ENCODE measurements around the gene CDK4.

The CDK4 gene

DNA sequence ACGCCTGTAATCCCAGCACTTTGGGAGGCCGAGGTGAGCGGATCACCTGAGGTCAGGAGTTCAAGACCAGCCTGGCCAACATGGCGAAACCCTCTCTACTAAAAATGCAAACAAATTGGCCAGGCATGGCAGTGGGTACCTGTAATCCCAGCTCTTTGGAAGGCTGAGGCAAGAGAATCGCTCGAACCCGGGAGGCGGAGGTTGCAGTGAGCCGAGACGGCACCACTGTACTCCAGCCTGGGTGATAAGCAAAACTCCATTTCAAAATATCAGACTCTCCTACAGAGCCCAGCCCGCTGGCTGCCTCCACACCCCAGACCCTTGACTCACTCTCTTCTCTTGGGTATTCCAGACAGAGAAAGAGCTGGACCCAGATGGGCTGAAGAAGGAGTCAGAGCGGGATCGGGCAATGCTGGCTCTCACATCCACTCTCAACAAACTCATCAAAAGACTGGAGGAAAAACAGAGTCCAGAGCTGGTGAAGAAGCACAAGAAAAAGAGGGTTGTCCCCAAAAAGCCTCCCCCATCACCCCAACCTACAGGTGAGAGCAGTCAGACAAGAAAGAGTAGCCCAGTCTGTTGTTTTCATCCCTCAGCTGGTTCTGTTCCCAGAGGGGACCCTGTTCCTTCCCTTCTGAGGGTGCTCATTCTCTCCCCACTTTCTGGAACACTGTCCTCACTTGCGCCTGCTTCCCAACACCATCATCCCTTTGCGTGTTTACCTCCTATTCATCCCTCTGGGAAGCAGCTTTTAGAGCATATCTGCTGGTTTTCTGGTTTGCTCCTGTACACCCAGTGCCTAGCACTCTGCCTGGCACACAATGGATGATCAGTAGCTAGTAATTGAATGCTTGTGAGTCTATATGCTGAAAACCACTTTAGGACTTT lies 33.2 kb downstream of the CDK4 start:
- TF ChIP-seq YY1 (IDR thresholded peaks at IDR 0.05; ENCODE audit: low read depth), result no peak
- TF ChIP-seq ZBTB7A (IDR thresholded peaks at IDR 0.05; ENCODE audit: low read depth), result no peak
- TF ChIP-seq EP300 (IDR thresholded peaks at IDR 0.05; ENCODE audit: borderline replicate concordance), result no peak
- TF ChIP-seq TAF1 (IDR thresholded peaks at IDR 0.05; ENCODE audit: low read depth), result no peak
- TF ChIP-seq TEAD4 (IDR thresholded peaks at IDR 0.05), result no peak
- no peak for TF ChIP-seq FOXM1 (IDR thresholded peaks at IDR 0.05; ENCODE audit: borderline replicate concordance, low read depth)
- no peak for TF ChIP-seq CREB1 (IDR thresholded peaks at IDR 0.05; ENCODE audit: low read depth)
- TF ChIP-seq TCF12 (IDR thresholded peaks at IDR 0.05; ENCODE audit: low read depth), result no peak
- no peak for TF ChIP-seq CEBPB (IDR thresholded peaks at IDR 0.05)
- TF ChIP-seq, protein P1, sequence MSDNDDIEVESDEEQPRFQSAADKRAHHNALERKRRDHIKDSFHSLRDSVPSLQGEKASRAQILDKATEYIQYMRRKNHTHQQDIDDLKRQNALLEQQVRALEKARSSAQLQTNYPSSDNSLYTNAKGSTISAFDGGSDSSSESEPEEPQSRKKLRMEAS (IDR thresholded peaks at IDR 0.05), result no peak
- TF ChIP-seq NFIC (IDR thresholded peaks at IDR 0.05), result no peak
- TF ChIP-seq EGR1 (IDR thresholded peaks at IDR 0.05), result no peak

DNA sequence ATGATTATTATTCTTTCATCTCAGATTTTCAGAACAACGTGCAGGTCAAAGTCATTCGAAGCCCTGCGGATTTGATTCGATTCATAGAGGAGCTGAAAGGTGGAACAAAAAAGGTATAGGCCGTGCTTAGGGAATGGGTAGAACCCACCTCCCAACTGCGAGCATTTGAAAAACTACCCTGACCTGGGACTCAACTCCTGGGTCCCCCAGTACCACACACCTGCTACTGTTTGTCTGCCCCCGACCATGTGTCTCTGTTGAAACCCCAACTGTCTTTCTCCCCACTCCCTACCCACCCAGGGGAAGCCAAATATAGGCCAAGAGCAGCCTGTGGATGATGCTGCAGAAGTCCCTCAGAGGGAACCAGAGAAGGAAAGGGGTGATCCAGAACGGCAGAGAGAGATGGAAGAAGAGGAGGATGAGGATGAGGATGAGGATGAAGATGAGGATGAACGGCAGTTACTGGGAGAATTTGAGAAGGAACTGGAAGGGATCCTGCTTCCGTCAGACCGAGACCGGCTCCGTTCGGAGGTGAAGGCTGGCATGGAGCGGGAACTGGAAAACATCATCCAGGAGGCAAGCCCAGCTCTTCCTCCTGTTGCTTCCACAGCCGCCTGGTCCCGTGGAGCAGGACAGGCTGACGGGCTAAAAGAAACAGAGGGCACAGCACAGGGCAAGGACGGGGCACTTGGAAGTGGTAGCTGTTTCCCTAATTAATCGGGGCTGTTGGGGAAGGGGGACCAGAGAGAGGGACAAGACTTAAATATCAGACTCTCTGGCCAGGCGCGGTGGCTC lies 34.1 kb downstream of the CDK4 start:
- no peak for TF ChIP-seq TAF1 (IDR thresholded peaks at IDR 0.05; ENCODE audit: low read depth)

DNA sequence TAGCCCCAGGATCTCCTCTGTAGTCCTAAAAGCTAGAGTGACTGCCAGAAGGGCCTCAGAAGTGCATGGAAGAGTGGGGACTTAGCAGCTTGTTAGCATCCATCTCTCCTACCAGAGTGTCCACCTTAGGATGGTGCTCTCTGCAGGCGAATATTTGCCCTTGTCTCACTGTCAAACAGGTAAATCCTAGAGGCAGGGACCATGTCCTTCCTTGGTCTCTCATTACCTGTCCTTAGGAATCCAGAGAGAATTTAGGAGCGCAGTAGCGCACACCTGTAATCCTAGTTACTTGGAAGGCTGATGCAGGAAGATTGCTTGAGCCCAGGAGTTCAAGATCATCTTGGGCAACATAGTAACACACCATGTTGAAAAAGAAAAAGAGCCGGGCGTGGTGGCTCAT lies 35.0 kb downstream of the CDK4 start:
- TF ChIP-seq CREB1 (IDR thresholded peaks at IDR 0.05; ENCODE audit: low read depth) (no peak), RAD21 (IDR thresholded peaks at IDR 0.05; ENCODE audit: low read depth) (no peak), CEBPB (IDR thresholded peaks at IDR 0.05) (no peak), EGR1 (IDR thresholded peaks at IDR 0.05) (no peak), NFIC (IDR thresholded peaks at IDR 0.05) (no peak), FOXM1 (IDR thresholded peaks at IDR 0.05; ENCODE audit: borderline replicate concordance, low read depth) (no peak), EP300 (IDR thresholded peaks at IDR 0.05; ENCODE audit: borderline replicate concordance) (no peak), TCF12 (IDR thresholded peaks at IDR 0.05; ENCODE audit: low read depth) (no peak)
- TF ChIP-seq, protein P2, sequence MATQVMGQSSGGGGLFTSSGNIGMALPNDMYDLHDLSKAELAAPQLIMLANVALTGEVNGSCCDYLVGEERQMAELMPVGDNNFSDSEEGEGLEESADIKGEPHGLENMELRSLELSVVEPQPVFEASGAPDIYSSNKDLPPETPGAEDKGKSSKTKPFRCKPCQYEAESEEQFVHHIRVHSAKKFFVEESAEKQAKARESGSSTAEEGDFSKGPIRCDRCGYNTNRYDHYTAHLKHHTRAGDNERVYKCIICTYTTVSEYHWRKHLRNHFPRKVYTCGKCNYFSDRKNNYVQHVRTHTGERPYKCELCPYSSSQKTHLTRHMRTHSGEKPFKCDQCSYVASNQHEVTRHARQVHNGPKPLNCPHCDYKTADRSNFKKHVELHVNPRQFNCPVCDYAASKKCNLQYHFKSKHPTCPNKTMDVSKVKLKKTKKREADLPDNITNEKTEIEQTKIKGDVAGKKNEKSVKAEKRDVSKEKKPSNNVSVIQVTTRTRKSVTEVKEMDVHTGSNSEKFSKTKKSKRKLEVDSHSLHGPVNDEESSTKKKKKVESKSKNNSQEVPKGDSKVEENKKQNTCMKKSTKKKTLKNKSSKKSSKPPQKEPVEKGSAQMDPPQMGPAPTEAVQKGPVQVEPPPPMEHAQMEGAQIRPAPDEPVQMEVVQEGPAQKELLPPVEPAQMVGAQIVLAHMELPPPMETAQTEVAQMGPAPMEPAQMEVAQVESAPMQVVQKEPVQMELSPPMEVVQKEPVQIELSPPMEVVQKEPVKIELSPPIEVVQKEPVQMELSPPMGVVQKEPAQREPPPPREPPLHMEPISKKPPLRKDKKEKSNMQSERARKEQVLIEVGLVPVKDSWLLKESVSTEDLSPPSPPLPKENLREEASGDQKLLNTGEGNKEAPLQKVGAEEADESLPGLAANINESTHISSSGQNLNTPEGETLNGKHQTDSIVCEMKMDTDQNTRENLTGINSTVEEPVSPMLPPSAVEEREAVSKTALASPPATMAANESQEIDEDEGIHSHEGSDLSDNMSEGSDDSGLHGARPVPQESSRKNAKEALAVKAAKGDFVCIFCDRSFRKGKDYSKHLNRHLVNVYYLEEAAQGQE (IDR thresholded peaks at IDR 0.05; ENCODE audit: low read depth), result no peak
- TF ChIP-seq, protein P1 (IDR thresholded peaks at IDR 0.05), result no peak

DNA sequence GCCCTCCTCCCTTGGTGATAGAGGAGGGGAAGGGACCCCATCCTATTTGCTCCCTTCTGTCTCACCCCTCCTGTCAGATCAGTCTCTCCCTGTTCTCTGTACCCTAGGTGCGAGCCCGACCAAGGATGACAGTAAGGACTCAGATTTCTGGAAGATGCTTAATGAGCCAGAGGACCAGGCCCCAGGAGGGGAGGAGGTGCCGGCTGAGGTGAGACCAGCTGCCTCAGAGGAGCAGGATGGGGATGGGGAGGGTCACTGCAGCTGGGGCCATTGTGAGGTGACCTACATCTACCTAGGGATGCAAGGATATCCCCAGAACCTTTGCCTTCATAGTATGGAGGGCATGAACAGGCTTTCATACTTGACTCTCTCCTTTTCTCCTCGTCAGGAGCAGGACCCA lies 35.8 kb downstream of the CDK4 start:
- TF ChIP-seq TAF1 (IDR thresholded peaks at IDR 0.05; ENCODE audit: low read depth) (no peak), YY1 (IDR thresholded peaks at IDR 0.05; ENCODE audit: low read depth) (no peak), EGR1 (IDR thresholded peaks at IDR 0.05) (no peak), RAD21 (IDR thresholded peaks at IDR 0.05; ENCODE audit: low read depth) (no peak), CREB1 (IDR thresholded peaks at IDR 0.05; ENCODE audit: low read depth) (no peak), ZBTB7A (IDR thresholded peaks at IDR 0.05; ENCODE audit: low read depth) (no peak), CEBPB (IDR thresholded peaks at IDR 0.05) (no peak), TCF12 (IDR thresholded peaks at IDR 0.05; ENCODE audit: low read depth) (no peak), NFIC (IDR thresholded peaks at IDR 0.05) (no peak), FOXM1 (IDR thresholded peaks at IDR 0.05; ENCODE audit: borderline replicate concordance, low read depth) (no peak), EP300 (IDR thresholded peaks at IDR 0.05; ENCODE audit: borderline replicate concordance) (no peak), TEAD4 (IDR thresholded peaks at IDR 0.05) (no peak)
- TF ChIP-seq, protein P3, sequence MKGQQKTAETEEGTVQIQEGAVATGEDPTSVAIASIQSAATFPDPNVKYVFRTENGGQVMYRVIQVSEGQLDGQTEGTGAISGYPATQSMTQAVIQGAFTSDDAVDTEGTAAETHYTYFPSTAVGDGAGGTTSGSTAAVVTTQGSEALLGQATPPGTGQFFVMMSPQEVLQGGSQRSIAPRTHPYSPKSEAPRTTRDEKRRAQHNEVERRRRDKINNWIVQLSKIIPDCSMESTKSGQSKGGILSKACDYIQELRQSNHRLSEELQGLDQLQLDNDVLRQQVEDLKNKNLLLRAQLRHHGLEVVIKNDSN (IDR thresholded peaks at IDR 0.05), result no peak
- TF ChIP-seq, protein P2 (IDR thresholded peaks at IDR 0.05; ENCODE audit: low read depth), result no peak
- TF ChIP-seq, protein P1 (IDR thresholded peaks at IDR 0.05), result no peak

DNA sequence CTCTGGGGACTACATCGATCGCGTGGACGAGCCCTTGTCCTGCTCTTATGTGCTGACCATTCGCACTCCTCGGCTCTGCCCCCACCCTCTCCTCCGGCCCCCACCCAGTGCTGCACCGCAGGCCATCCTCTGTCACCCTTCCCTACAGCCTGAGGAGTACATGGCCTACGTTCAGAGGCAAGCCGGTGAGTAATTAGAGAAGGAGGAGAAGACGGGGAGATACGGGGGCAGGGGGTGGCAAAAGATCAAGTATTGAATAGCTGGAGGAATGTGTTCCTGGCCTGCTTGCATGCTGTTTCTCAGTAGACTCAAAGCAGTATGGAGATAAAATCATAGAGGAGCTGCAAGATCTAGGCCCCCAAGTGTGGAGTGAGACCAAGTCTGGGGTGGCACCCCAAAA lies 36.3 kb downstream of the CDK4 start:
- no peak for TF ChIP-seq ZBTB7A (IDR thresholded peaks at IDR 0.05; ENCODE audit: low read depth)
- TF ChIP-seq CEBPB (IDR thresholded peaks at IDR 0.05), result no peak
- no peak for TF ChIP-seq FOXM1 (IDR thresholded peaks at IDR 0.05; ENCODE audit: borderline replicate concordance, low read depth)
- TF ChIP-seq EGR1 (IDR thresholded peaks at IDR 0.05), result no peak
- no peak for TF ChIP-seq TAF1 (IDR thresholded peaks at IDR 0.05; ENCODE audit: low read depth)
- TF ChIP-seq TCF12 (IDR thresholded peaks at IDR 0.05; ENCODE audit: low read depth), result no peak
- no peak for TF ChIP-seq NFIC (IDR thresholded peaks at IDR 0.05)
- TF ChIP-seq, protein P3 (IDR thresholded peaks at IDR 0.05), result no peak
- TF ChIP-seq CREB1 (IDR thresholded peaks at IDR 0.05; ENCODE audit: low read depth), result no peak
- no peak for TF ChIP-seq RAD21 (IDR thresholded peaks at IDR 0.05; ENCODE audit: low read depth)
- TF ChIP-seq EP300 (IDR thresholded peaks at IDR 0.05; ENCODE audit: borderline replicate concordance), result no peak
